ENCODE data around the gene TRHDE. TPM values are rescaled to one million over a fixed set of nuclear protein-coding genes. Genes with fewer than 3 reads are reported as not detected.

TRHDE gene
- total RNA-seq, 2 donors from 2014 or later = 10.9 to 73.2 TPM

DNA sequence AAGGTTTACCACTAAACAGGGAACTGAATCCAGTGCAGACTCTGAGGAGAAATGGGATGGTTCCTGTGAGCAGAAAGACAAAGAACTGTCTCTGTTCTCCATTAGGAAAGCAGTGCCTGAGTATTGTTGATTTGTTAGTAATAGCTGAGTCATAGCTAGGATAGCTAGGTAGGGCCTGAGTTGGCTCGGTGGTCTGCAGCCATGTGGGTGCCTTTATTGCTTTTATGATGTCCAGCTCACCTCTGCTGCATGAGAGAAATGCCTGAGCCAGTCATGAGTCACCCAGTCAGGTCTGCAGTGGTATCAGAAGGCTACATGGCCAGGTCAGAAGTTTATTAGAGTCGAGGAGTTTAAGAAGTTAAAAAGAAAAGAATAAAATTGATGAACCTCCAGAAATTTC is 24.2 kb downstream of the TRHDE start:
- WGBS, 2 donors = 76 to 84% methylated on average over 2 of the region's 2 CpGs
- H3K27ac ChIP-seq = no peak overlapping the region
- no peak for DNase-seq
- no peaks in the 10 kb centered on the region for H3K36me3 ChIP-seq (replicated peaks in 1 of 2; ENCODE audit: insufficient read depth in 1 of 2, low read depth in 2 of 2)
- TF ChIP-seq, protein P1, sequence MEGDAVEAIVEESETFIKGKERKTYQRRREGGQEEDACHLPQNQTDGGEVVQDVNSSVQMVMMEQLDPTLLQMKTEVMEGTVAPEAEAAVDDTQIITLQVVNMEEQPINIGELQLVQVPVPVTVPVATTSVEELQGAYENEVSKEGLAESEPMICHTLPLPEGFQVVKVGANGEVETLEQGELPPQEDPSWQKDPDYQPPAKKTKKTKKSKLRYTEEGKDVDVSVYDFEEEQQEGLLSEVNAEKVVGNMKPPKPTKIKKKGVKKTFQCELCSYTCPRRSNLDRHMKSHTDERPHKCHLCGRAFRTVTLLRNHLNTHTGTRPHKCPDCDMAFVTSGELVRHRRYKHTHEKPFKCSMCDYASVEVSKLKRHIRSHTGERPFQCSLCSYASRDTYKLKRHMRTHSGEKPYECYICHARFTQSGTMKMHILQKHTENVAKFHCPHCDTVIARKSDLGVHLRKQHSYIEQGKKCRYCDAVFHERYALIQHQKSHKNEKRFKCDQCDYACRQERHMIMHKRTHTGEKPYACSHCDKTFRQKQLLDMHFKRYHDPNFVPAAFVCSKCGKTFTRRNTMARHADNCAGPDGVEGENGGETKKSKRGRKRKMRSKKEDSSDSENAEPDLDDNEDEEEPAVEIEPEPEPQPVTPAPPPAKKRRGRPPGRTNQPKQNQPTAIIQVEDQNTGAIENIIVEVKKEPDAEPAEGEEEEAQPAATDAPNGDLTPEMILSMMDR (IDR thresholded peaks at IDR 0.05) = no peak
- TF ChIP-seq POLR2A (IDR thresholded peaks at IDR 0.05) = no peak
- H3K9me3 ChIP-seq = no peaks in the 10 kb centered on the region
- no peaks in the 10 kb centered on the region for H3K4me1 ChIP-seq
- no peaks in the 10 kb centered on the region for H3K27me3 ChIP-seq
- intact Hi-C loops (cut with DNase I) = no loop called here
- no peak for ATAC-seq
- H3K4me3 ChIP-seq = no peak overlapping the region

DNA sequence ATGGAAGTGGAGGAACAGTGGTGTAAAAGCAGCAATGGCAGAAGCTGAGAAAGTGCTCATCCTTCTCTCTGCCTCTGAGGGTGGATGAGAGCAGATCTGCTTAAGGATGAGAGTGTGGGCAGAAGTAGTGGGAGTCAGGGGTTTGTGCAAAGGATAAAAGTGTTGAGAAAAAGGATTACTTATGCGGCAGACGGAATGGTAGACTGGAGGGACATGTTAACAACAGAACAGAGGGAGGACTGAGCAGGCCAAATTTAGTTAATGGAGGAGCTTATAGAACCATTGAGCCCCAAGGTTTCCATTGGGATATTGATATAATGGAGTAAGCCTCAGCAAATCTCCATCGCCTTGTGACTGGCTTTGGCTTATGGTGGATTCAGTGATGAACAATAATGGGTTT is 25.5 kb downstream of the TRHDE start:
- intact Hi-C loops (cut with DNase I) = no loop called here
- Histone ChIP-seq H3K27ac (no peak overlapping the region), H3K36me3 (replicated peaks in 1 of 2; ENCODE audit: insufficient read depth in 1 of 2, low read depth in 2 of 2) (no peaks in the 10 kb centered on the region), H3K9me3 (no peaks in the 10 kb centered on the region), H3K27me3 (no peaks in the 10 kb centered on the region), H3K4me3 (no peak overlapping the region), H3K4me1 (no peaks in the 10 kb centered on the region)
- TF ChIP-seq, protein P1 (IDR thresholded peaks at IDR 0.05) = no peak
- no peak for TF ChIP-seq POLR2A (IDR thresholded peaks at IDR 0.05)
- DNase-seq = no peak
- WGBS, 2 donors = 63 to 64% methylated on average over 3 of the region's 3 CpGs
- ATAC-seq = no peak

DNA sequence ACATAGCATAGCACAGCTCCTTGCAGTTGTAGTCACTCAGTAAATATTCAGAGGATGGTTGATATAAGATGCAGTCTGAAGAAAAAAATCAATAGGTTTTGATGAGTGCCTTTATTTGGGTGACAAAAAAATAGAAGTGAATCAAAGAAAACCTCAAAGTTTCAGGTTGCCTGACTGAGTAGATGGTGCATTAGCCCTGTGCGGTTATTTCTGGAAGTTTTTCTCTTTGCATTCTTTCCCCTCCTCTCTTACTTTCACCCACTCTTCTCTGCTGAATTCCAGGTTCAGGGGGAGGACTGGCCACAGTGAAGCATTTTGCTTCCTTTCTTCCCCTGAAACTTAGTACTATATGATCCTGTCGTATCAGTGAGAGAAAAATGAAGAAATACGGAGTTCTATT is 28.6 kb downstream of the TRHDE start:
- WGBS, 2 donors = 88% methylated on average over 3 of the region's 3 CpGs
- intact Hi-C loops (cut with DNase I) = no loop called here
- Histone ChIP-seq H3K27me3 (no peaks in the 10 kb centered on the region), H3K36me3 (replicated peaks in 1 of 2; ENCODE audit: insufficient read depth in 1 of 2, low read depth in 2 of 2) (no peaks in the 10 kb centered on the region), H3K9me3 (no peaks in the 10 kb centered on the region), H3K4me1 (no peaks in the 10 kb centered on the region), H3K4me3 (no peak overlapping the region), H3K27ac (no peak overlapping the region)
- DNase-seq (no peak), ATAC-seq (no peak)
- no peak for TF ChIP-seq POLR2A (IDR thresholded peaks at IDR 0.05)
- TF ChIP-seq, protein P1 (IDR thresholded peaks at IDR 0.05) = no peak

DNA sequence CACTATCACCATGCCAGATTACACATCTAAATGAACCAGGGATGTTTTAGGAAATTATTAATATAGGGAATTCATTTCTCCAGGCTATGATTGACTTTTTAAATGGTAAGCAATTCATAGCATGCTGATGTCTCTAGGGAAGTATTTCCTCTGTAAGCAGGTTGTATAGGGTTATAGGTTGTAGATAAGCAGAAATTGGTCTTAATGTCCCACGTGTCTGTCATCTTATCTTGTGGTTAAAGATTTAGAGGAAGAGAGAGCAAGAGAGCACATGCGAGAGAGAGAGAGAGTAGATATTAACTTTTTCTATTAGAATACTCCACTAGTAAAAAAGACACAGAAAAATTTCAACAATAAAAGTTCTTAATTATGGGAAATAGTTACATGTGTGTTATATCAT is 32.6 kb downstream of the TRHDE start:
- no peak for ATAC-seq
- Histone ChIP-seq H3K4me3 (no peak overlapping the region), H3K36me3 (replicated peaks in 1 of 2; ENCODE audit: insufficient read depth in 1 of 2, low read depth in 2 of 2) (no peaks in the 10 kb centered on the region), H3K27ac (no peak overlapping the region), H3K27me3 (no peaks in the 10 kb centered on the region), H3K9me3 (no peaks in the 10 kb centered on the region), H3K4me1 (no peaks in the 10 kb centered on the region)
- no peak for TF ChIP-seq POLR2A (IDR thresholded peaks at IDR 0.05)
- TF ChIP-seq, protein P1 (IDR thresholded peaks at IDR 0.05) = no peak
- no peak for DNase-seq
- intact Hi-C loops (cut with DNase I) = no loop called here
- 19 to 26% methylated on average over 2 of the region's 2 CpGs for WGBS, 2 donors

DNA sequence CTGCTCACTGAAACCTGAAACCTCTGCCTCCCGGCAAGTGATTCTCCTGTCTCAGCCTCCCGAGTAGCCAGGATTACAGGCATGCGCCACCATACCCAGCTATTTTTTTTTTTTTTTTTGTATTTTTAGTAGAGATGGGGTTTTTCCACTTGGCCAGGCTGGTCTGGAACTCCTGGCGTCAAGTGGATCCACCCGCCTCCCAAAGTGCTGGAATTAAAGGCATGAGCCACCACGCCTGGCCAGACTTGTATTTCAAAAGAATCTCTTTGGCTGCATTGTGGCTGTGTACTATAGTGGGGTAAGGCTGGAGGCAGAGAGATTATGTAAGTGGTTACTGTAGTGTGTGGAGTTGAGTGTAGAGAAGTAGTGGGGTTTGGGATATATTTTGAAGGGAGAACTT is 35.1 kb downstream of the TRHDE start:
- Histone ChIP-seq H3K36me3 (replicated peaks in 1 of 2; ENCODE audit: insufficient read depth in 1 of 2, low read depth in 2 of 2) (no peaks in the 10 kb centered on the region), H3K27ac (no peak overlapping the region), H3K4me3 (no peak overlapping the region), H3K9me3 (no peaks in the 10 kb centered on the region), H3K27me3 (no peaks in the 10 kb centered on the region), H3K4me1 (no peaks in the 10 kb centered on the region)
- 93 to 96% methylated on average over 6 of the region's 6 CpGs for WGBS, 2 donors
- intact Hi-C loops (cut with DNase I) = no loop called here
- DNase-seq (no peak), ATAC-seq (no peak)
- TF ChIP-seq, protein P1 (IDR thresholded peaks at IDR 0.05) = no peak
- TF ChIP-seq POLR2A (IDR thresholded peaks at IDR 0.05) = no peak
